ENCODE data around the gene MGAT4A. TPM values are rescaled to one million over a fixed set of nuclear protein-coding genes. Genes with fewer than 3 reads are reported as not detected.
A peak's percentile ranks its signal among the peaks of the same experiment; 100 is the strongest.

MGAT4A gene
- total and polyA plus RNA-seq, 10 of the 15 experiments (the other 5 are each of a cell fraction or from before 2014, with no cell fraction given) = 4.3 to 23.4 (median 13.6) TPM

DNA sequence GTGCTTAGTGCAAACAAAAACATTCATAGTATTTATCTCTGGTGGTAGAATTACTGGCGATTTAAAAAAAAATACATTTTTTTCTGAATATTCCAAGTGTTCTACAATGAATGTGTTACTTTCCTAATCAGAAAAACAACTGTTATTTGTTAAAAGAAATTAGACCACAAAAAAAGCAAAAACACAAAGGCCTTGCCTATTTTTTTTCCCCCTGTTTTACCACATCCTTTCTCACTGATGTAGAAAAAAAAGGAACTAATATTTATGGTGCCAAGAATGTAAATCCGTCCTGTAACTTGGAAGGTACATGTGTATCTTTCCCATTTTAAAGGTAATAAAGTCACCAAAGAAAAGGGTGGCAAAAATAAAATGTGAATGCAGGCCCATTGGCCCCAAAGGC lies 28.4 kb upstream of the MGAT4A start (continued):
- TF ChIP-seq, protein P1, sequence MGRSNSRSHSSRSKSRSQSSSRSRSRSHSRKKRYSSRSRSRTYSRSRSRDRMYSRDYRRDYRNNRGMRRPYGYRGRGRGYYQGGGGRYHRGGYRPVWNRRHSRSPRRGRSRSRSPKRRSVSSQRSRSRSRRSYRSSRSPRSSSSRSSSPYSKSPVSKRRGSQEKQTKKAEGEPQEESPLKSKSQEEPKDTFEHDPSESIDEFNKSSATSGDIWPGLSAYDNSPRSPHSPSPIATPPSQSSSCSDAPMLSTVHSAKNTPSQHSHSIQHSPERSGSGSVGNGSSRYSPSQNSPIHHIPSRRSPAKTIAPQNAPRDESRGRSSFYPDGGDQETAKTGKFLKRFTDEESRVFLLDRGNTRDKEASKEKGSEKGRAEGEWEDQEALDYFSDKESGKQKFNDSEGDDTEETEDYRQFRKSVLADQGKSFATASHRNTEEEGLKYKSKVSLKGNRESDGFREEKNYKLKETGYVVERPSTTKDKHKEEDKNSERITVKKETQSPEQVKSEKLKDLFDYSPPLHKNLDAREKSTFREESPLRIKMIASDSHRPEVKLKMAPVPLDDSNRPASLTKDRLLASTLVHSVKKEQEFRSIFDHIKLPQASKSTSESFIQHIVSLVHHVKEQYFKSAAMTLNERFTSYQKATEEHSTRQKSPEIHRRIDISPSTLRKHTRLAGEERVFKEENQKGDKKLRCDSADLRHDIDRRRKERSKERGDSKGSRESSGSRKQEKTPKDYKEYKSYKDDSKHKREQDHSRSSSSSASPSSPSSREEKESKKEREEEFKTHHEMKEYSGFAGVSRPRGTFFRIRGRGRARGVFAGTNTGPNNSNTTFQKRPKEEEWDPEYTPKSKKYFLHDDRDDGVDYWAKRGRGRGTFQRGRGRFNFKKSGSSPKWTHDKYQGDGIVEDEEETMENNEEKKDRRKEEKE (IDR thresholded peaks at IDR 0.05) = no peak
- TF ChIP-seq CBX5 (IDR thresholded peaks at IDR 0.05; ENCODE audit: low read depth) (no peak), ELK1 (IDR thresholded peaks at IDR 0.05; ENCODE audit: low read depth, low read length) (no peak), HDAC2 (IDR thresholded peaks at IDR 0.05) (no peak), IRF3 (IDR thresholded peaks at IDR 0.05) (no peak), SRF (IDR thresholded peaks at IDR 0.05; ENCODE audit: low read depth in 2 of 2, low read length in 2 of 2) (no peak), EED (IDR thresholded peaks at IDR 0.05; ENCODE audit: low read depth) (no peak), TBL1XR1 (IDR thresholded peaks at IDR 0.05; ENCODE audit: low read depth, low read length) (no peak), ESRRA (IDR thresholded peaks at IDR 0.05; ENCODE audit: low read length) (no peak), SMC3 (IDR thresholded peaks at IDR 0.05; ENCODE audit: borderline replicate concordance, low read length) (no peak), SUZ12 (IDR thresholded peaks at IDR 0.05; ENCODE audit: unreplicated experiment) (no peak), TCF12 (IDR thresholded peaks at IDR 0.05; ENCODE audit: low read depth, low read length) (no peak), ETV6 (conservative IDR thresholded peaks at IDR 0.05 in 1 of 2, IDR thresholded peaks at IDR 0.05 in 1 of 2; ENCODE audit: borderline replicate concordance in 1 of 2, low read depth in 1 of 2) (no peak), CREB1 (IDR thresholded peaks at IDR 0.05; ENCODE audit: low read depth) (no peak), SIX5 (IDR thresholded peaks at IDR 0.05; ENCODE audit: low read depth, low read length, severe bottlenecking) (no peak), RB1 (IDR thresholded peaks at IDR 0.05; ENCODE audit: borderline replicate concordance) (no peak), E4F1 (IDR thresholded peaks at IDR 0.05; ENCODE audit: borderline replicate concordance, partially characterized antibody) (no peak), ZNF384 (IDR thresholded peaks at IDR 0.05; ENCODE audit: borderline replicate concordance, low read depth, low read length) (peak; percentile 88), RUNX3 (IDR thresholded peaks at IDR 0.05; ENCODE audit: low read length) (peak; percentile 90), FOS (IDR thresholded peaks at IDR 0.05; ENCODE audit: borderline replicate concordance, extremely low read depth, insufficient read length) (no peak)
- TF ChIP-seq, protein P2, sequence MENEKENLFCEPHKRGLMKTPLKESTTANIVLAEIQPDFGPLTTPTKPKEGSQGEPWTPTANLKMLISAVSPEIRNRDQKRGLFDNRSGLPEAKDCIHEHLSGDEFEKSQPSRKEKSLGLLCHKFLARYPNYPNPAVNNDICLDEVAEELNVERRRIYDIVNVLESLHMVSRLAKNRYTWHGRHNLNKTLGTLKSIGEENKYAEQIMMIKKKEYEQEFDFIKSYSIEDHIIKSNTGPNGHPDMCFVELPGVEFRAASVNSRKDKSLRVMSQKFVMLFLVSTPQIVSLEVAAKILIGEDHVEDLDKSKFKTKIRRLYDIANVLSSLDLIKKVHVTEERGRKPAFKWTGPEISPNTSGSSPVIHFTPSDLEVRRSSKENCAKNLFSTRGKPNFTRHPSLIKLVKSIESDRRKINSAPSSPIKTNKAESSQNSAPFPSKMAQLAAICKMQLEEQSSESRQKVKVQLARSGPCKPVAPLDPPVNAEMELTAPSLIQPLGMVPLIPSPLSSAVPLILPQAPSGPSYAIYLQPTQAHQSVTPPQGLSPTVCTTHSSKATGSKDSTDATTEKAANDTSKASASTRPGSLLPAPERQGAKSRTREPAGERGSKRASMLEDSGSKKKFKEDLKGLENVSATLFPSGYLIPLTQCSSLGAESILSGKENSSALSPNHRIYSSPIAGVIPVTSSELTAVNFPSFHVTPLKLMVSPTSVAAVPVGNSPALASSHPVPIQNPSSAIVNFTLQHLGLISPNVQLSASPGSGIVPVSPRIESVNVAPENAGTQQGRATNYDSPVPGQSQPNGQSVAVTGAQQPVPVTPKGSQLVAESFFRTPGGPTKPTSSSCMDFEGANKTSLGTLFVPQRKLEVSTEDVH (IDR thresholded peaks at IDR 0.05; ENCODE audit: low read depth, partially characterized antibody) = no peak

Measured in GM12878 (cell line).